Prostate gland (tissue), 2 donors: Measurements from ENCODE around the gene HAUS3.

Source experiments
- CTCF ChIP-seq, 4 experiments: fragments of 200-600 bp in 2 of 4; fragments of 450-650 bp in 2 of 4; sonication (generic) in 2 of 4; IDR thresholded peaks; 1 replicate in 3 of 4; 2 replicates in 1 of 4; pipeline ENCODE4 v1.5.1; 2016 to 2019; ENCODE audit warnings: antibody characterized with exemption in 4 of 4, mild to moderate bottlenecking in 2 of 4, moderate library complexity in 2 of 4
- POLR2AphosphoS5 ChIP-seq: sonication (generic); formaldehyde crosslinking; IDR thresholded peaks from one replicate; pipeline ENCODE4 v1.6.1; 2017; ENCODE audit warnings: antibody characterized with exemption

GRCh38 chr4:2219233-2219760 is 22.6 kb downstream of the HAUS3 start:
- TF ChIP-seq CTCF (IDR thresholded peaks at IDR 0.05) (no peak), POLR2AphosphoS5 (no peak)
